ENCODE data around the gene ELL2. TPM values are rescaled to one million over a fixed set of nuclear protein-coding genes. Genes with fewer than 3 reads are reported as not detected.

ELL2 gene
- polyA plus RNA-seq, 1 donor (not counting 4 experiments of a cell fraction or from before 2014, with no cell fraction given): 100 TPM

- H3K36me3 ChIP-seq (ENCODE audit: control insufficient read depth in 2 of 2, extremely low read depth in 1 of 2, insufficient read depth in 2 of 2, low read length in 2 of 2): peaks cover 8 to 9% of the 10 kb centered on the region in 2 experiments
- peak overlapping the region; percentile 8 for H3K27ac ChIP-seq (ENCODE audit: control insufficient read depth, insufficient read depth, low read length)
- H3K4me2 ChIP-seq (ENCODE audit: control insufficient read depth, extremely low read depth, insufficient read depth, low read depth, low read length): no peak overlapping the region
- H4K20me1 ChIP-seq (ENCODE audit: control insufficient read depth, extremely low read depth, insufficient read depth, low read length): no peaks in the 10 kb centered on the region
- H3K9ac ChIP-seq (ENCODE audit: control insufficient read depth, extremely low read depth, insufficient read depth, low read length): no peak overlapping the region
- no peaks in the 10 kb centered on the region for H3K9me1 ChIP-seq (ENCODE audit: control insufficient read depth, extremely low read depth, insufficient read depth, low read length)
- H3K79me2 ChIP-seq (ENCODE audit: control insufficient read depth, insufficient read depth, low read length): no peaks in the 10 kb centered on the region
- dilution Hi-C loops (cut with MboI; ENCODE audit: extremely low pct_ligation_motif_present, low sequenced_read_pairs): no loop called here
- no peaks in the 10 kb centered on the region for H3K9me3 ChIP-seq (ENCODE audit: control insufficient read depth, low read depth, low read length)
- H3K4me3 ChIP-seq (ENCODE audit: control insufficient read depth in 2 of 3, extremely low read depth in 1 of 3, insufficient read depth in 2 of 3, low read depth in 1 of 3, low read length in 3 of 3): no peak overlapping the region
- FAIRE-seq (no peak), DNase-seq (ENCODE audit: low read depth, low spot score) (no peak)
- peaks cover 33% of the 10 kb centered on the region for H3K4me1 ChIP-seq (ENCODE audit: control insufficient read depth, extremely low read depth, insufficient read depth, low read length)
- H2AFZ ChIP-seq (ENCODE audit: control insufficient read depth, low read length): no peak overlapping the region
- H3K27me3 ChIP-seq (ENCODE audit: control insufficient read depth, extremely low read depth, insufficient read depth, low read length): no peaks in the 10 kb centered on the region
- TF ChIP-seq CTCF (optimal IDR thresholded peaks at IDR 0.05 in 1 of 3, IDR thresholded peaks at IDR 0.05 in 1 of 3, conservative IDR thresholded peaks at IDR 0.05 in 1 of 3; ENCODE audit: extremely low read depth in 1 of 3, insufficient read depth in 2 of 3, low read length in 3 of 3) (no peak), EZH2 (IDR thresholded peaks at IDR 0.05; ENCODE audit: low read length) (no peak)
Observed at GRCh38 chr5:95884017-95884325, 77.7 kb downstream of the ELL2 start.

GRCh38 chr5:95883185-95884016, 78.2 kb downstream of the ELL2 start:
- H3K27ac ChIP-seq (ENCODE audit: control insufficient read depth, insufficient read depth, low read length): peak overlapping the region; percentile 8
- no peak overlapping the region for H3K4me3 ChIP-seq (ENCODE audit: control insufficient read depth in 2 of 3, extremely low read depth in 1 of 3, insufficient read depth in 2 of 3, low read depth in 1 of 3, low read length in 3 of 3)
- FAIRE-seq: no peak

More at GRCh38 chr5:95883185-95884016, 78.2 kb downstream of the ELL2 start:
- Histone ChIP-seq H3K9ac (ENCODE audit: control insufficient read depth, extremely low read depth, insufficient read depth, low read length) (no peak overlapping the region), H3K4me1 (ENCODE audit: control insufficient read depth, extremely low read depth, insufficient read depth, low read length) (peaks cover 38% of the 10 kb centered on the region), H3K36me3 (ENCODE audit: control insufficient read depth in 2 of 2, extremely low read depth in 1 of 2, insufficient read depth in 2 of 2, low read length in 2 of 2) (peaks cover 7 to 8% of the 10 kb centered on the region in 2 experiments), H2AFZ (ENCODE audit: control insufficient read depth, low read length) (no peak overlapping the region), H3K27me3 (ENCODE audit: control insufficient read depth, extremely low read depth, insufficient read depth, low read length) (no peaks in the 10 kb centered on the region), H3K9me1 (ENCODE audit: control insufficient read depth, extremely low read depth, insufficient read depth, low read length) (no peaks in the 10 kb centered on the region), H3K4me2 (ENCODE audit: control insufficient read depth, extremely low read depth, insufficient read depth, low read depth, low read length) (no peak overlapping the region), H3K9me3 (ENCODE audit: control insufficient read depth, low read depth, low read length) (no peaks in the 10 kb centered on the region), H3K79me2 (ENCODE audit: control insufficient read depth, insufficient read depth, low read length) (no peaks in the 10 kb centered on the region), H4K20me1 (ENCODE audit: control insufficient read depth, extremely low read depth, insufficient read depth, low read length) (no peaks in the 10 kb centered on the region)
- no peak for TF ChIP-seq EZH2 (IDR thresholded peaks at IDR 0.05; ENCODE audit: low read length)
- TF ChIP-seq CTCF (optimal IDR thresholded peaks at IDR 0.05 in 1 of 3, IDR thresholded peaks at IDR 0.05 in 1 of 3, conservative IDR thresholded peaks at IDR 0.05 in 1 of 3; ENCODE audit: extremely low read depth in 1 of 3, insufficient read depth in 2 of 3, low read length in 3 of 3): no peak
- dilution Hi-C loops (cut with MboI; ENCODE audit: extremely low pct_ligation_motif_present, low sequenced_read_pairs): no loop called here
- no peak for DNase-seq (ENCODE audit: low read depth, low spot score)
